ENCODE results near the gene CAMKMT.

GRCh38 chr2:44652701-44653100 is 291.0 kb downstream of the CAMKMT start:
- no peak for TF ChIP-seq CTCF (IDR thresholded peaks at IDR 0.05; ENCODE audit: insufficient read depth, low read length, poor library complexity, severe bottlenecking)
- TF ChIP-seq EZH2phosphoT487 (conservative IDR thresholded peaks at IDR 0.05; ENCODE audit: low read length) = no peak
